Chondrocyte (in vitro differentiated cells): ENCODE results near the gene CHADL. TPM values are rescaled to one million over a fixed set of nuclear protein-coding genes. Genes with fewer than 3 reads are reported as not detected.

Source experiments
- DNase-seq: peaks from one replicate; pipeline ENCODE4 v3.0.0; 2021; ENCODE audit warnings: mixed read lengths, low spot score
- H3K27ac Mint-ChIP-seq: one replicate; pipeline ENCODE4 v1.8.0; 2021; ENCODE audit warnings: mild to moderate bottlenecking, moderate library complexity, mixed read lengths; ENCODE audit not compliant: unreplicated experiment
- H3K27me3 Mint-ChIP-seq: 2 replicates; pipeline ENCODE4 v1.8.0; 2021; ENCODE audit warnings: low read depth, mixed read lengths
- H3K36me3 Mint-ChIP-seq: 2 replicates; pipeline ENCODE4 v1.8.0; 2021; ENCODE audit warnings: low read depth, mixed read lengths
- H3K4me1 Mint-ChIP-seq: 2 replicates; pipeline ENCODE4 v1.8.0; 2021; ENCODE audit warnings: low read depth, mild to moderate bottlenecking, mixed read lengths
- H3K4me3 Mint-ChIP-seq: one replicate; pipeline ENCODE4 v1.8.0; 2021; ENCODE audit warnings: mild to moderate bottlenecking, moderate library complexity, mixed read lengths; ENCODE audit not compliant: unreplicated experiment
- H3K9me3 Mint-ChIP-seq: 2 replicates; pipeline ENCODE4 v1.8.0; 2021; ENCODE audit warnings: low read depth, mixed read lengths
- total RNA-seq: library from RNA; stranded (reverse); gene quantifications from 3 replicates; pipeline ENCODE4 v1.2.1, GENCODE V29; 2021
- TF ChIP-seq, protein P1 (sequence below): fragments of 200-600 bp; sonication (generic); IDR thresholded peaks from 2 replicates; pipeline ENCODE4 v1.5.0; 2021; ENCODE audit warnings: antibody characterized with exemption, mild to moderate bottlenecking, moderate library complexity

CHADL gene
- total RNA-seq, 1 donor from 2014 or later: 1.3 TPM

DNA sequence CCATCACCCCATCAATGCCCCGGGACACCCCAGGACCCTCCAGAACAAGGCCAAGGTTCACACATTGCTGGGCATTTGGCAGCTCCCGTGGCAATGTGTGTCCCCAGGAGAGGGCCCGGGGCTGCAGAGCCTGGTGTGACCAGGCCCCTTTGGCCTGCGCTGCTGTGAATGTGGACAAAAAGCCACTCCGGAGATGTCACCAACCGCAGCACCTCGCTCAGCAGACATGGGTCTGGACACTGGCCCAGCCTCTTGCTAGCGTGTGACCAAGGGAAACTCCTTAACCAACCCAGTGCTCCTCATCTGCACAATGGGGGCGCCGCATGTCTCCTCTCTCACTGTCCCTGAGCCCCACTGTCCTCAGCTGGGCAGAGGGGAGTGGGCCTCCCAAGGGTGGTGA, 8.0 kb upstream of the CHADL start:
- Mint-ChIP-seq H3K4me3 (no peak overlapping the region), H3K27ac (no peak overlapping the region), H3K27me3 (no peaks in the 10 kb centered on the region), H3K9me3 (no peaks in the 10 kb centered on the region), H3K36me3 (peaks cover 23% of the 10 kb centered on the region), H3K4me1 (no peaks in the 10 kb centered on the region)
- TF ChIP-seq, protein P1, sequence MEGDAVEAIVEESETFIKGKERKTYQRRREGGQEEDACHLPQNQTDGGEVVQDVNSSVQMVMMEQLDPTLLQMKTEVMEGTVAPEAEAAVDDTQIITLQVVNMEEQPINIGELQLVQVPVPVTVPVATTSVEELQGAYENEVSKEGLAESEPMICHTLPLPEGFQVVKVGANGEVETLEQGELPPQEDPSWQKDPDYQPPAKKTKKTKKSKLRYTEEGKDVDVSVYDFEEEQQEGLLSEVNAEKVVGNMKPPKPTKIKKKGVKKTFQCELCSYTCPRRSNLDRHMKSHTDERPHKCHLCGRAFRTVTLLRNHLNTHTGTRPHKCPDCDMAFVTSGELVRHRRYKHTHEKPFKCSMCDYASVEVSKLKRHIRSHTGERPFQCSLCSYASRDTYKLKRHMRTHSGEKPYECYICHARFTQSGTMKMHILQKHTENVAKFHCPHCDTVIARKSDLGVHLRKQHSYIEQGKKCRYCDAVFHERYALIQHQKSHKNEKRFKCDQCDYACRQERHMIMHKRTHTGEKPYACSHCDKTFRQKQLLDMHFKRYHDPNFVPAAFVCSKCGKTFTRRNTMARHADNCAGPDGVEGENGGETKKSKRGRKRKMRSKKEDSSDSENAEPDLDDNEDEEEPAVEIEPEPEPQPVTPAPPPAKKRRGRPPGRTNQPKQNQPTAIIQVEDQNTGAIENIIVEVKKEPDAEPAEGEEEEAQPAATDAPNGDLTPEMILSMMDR: no peak
- no peak for DNase-seq

DNA sequence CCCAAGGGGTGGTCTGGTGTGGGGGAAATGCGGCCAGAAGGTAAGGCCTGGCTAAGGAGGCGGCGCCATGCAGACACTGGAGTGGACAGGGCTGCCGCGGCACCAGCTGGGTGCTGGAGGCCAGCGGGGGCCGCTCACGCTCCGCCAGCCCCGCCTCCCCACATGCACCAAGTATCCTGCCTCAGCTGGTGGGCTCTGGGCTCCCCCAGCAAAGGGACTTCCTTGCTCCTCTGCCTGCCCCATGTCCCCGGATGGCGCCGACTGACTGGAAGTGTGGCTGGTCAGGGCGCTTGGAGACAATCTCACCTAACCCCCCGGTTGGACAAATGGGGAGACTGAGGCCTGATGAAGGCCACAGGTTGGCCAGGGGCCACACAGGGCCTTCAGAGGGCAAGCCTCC, 7.6 kb upstream of the CHADL start:
- Mint-ChIP-seq H3K9me3 (no peaks in the 10 kb centered on the region), H3K27me3 (no peaks in the 10 kb centered on the region), H3K27ac (no peak overlapping the region), H3K4me1 (no peaks in the 10 kb centered on the region), H3K36me3 (peaks cover 23% of the 10 kb centered on the region), H3K4me3 (no peak overlapping the region)
- no peak for DNase-seq
- TF ChIP-seq, protein P1: no peak

- no peaks in the 10 kb centered on the region for H3K27me3 Mint-ChIP-seq
- no peak overlapping the region for H3K4me3 Mint-ChIP-seq
- no peaks in the 10 kb centered on the region for H3K4me1 Mint-ChIP-seq
- DNase-seq: no peak
- H3K27ac Mint-ChIP-seq: no peak overlapping the region
- TF ChIP-seq, protein P1: no peak
- H3K9me3 Mint-ChIP-seq: no peaks in the 10 kb centered on the region
- peaks cover 23% of the 10 kb centered on the region for H3K36me3 Mint-ChIP-seq
These were observed 7.0 kb upstream of the CHADL start for GRCh38 chr22:41247703-41248102.

GRCh38 chr22:41245917-41246499, 5.3 kb upstream of the CHADL start:
- Mint-ChIP-seq H3K9me3 (no peaks in the 10 kb centered on the region), H3K27ac (no peak overlapping the region), H3K36me3 (peaks cover 20% of the 10 kb centered on the region), H3K4me3 (no peak overlapping the region), H3K4me1 (no peaks in the 10 kb centered on the region), H3K27me3 (no peaks in the 10 kb centered on the region)
- no peak for DNase-seq
- TF ChIP-seq, protein P1: peak; percentile 34

DNA sequence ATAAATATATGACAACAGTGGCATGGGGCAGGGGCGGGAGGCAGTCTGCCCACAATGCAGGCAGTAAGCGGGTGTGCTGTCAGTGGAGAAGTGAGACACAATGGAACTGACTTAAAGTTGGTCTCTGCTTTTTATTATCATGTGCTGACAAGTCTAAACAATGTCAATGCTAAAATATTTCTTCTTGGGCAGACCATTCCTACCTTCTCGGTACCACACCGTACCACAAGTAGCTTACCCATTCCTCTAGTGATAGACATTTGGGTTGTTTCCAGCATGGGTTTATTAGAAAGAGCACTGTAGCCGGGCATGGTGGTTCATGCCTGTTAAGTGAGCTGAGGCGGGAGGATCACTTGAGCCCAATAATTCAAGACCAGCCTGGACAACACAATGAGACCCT, 2.6 kb upstream of the CHADL start:
- DNase-seq: no peak
- Mint-ChIP-seq H3K9me3 (no peaks in the 10 kb centered on the region), H3K36me3 (peaks cover 8% of the 10 kb centered on the region), H3K4me3 (no peak overlapping the region), H3K27me3 (no peaks in the 10 kb centered on the region), H3K4me1 (peaks cover 3% of the 10 kb centered on the region), H3K27ac (no peak overlapping the region)
- TF ChIP-seq, protein P1: no peak
